Measurements from ENCODE around the gene FAM163A. TPM values are rescaled to one million over a fixed set of nuclear protein-coding genes. Genes with fewer than 3 reads are reported as not detected.

FAM163A gene
- total RNA-seq, 3 donors from 2014 or later (not counting 1 experiment from before 2014, with no cell fraction given) = not detected

- Mint-ChIP-seq H3K4me1 (peaks cover 16 to 21% of the 10 kb centered on the region in 2 donors), H3K9me3 (no peaks in the 10 kb centered on the region), H3K4me3 (peak overlapping the region; percentile 93), H3K27ac (peak overlapping the region; percentile 56 to 64), H3K27me3 (ENCODE audit: low read depth in 2 of 2) (peaks cover 22 to 33% of the 10 kb centered on the region in 2 donors), H3K36me3 (no peaks in the 10 kb centered on the region)
- ATAC-seq (peak; percentile 53 to 56 (median 54)), DNase-seq (no peak)
- 5% methylated on average over 16 of the region's 16 CpGs for WGBS (ENCODE audit: insufficient coverage)
- Histone ChIP-seq H3K9me3 (ENCODE audit: control insufficient read depth, insufficient read depth, low read length) (no peaks in the 10 kb centered on the region), H3K36me3 (ENCODE audit: control insufficient read depth, insufficient read depth, low read length) (no peaks in the 10 kb centered on the region), H3K4me1 (ENCODE audit: control insufficient read depth, insufficient read depth, low read length) (peaks cover 23% of the 10 kb centered on the region), H3K27ac (ENCODE audit: low read length) (no peak overlapping the region), H3K4me3 (ENCODE audit: low read length) (peak overlapping the region; percentile 47), H3K27me3 (ENCODE audit: control insufficient read depth, insufficient read depth, low read length) (peaks cover 4% of the 10 kb centered on the region)
- intact Hi-C loops (cut with micrococcal nuclease) = loop anchor here (1.0 kb wide), 1 partner anchor 108 kb away; no protein-coding TSS in a partner anchor
- no peak for TF ChIP-seq CTCF (IDR thresholded peaks at IDR 0.05)
These were observed 71.4 kb downstream of the FAM163A start for GRCh38 chr1:179814546-179814838.

DNA sequence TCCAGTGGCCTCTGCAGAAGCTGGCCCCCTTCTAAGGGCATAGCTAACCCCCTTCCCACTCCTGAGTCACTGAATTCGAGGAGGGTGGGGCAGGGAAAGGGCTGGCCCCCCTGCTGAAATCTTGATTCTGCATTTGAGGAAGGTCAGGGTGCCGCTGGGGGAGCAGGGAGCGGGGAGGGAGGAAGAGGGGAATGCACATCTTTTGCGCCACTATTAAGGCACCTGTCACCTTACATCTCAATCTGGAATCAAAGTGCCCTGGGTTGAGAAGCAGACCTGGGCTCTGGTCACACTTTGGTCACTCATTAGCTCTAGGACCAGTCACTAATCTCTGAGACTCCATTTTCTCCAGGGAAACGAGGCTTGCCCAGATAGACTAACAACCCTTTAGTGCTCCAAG lies 72.5 kb downstream of the FAM163A start:
- peak overlapping the region; percentile 93 for H3K4me3 Mint-ChIP-seq
- DNase-seq (no peak), ATAC-seq (no peak)
- peak overlapping the region in 1 of 2 donors; percentile 64 for H3K27ac Mint-ChIP-seq
- H3K27me3 Mint-ChIP-seq (ENCODE audit: low read depth in 2 of 2) = peaks cover 18 to 21% of the 10 kb centered on the region in 2 donors
- Histone ChIP-seq H3K36me3 (ENCODE audit: control insufficient read depth, insufficient read depth, low read length) (no peaks in the 10 kb centered on the region), H3K27me3 (ENCODE audit: control insufficient read depth, insufficient read depth, low read length) (peaks cover 4% of the 10 kb centered on the region), H3K27ac (ENCODE audit: low read length) (no peak overlapping the region), H3K9me3 (ENCODE audit: control insufficient read depth, insufficient read depth, low read length) (no peaks in the 10 kb centered on the region), H3K4me3 (ENCODE audit: low read length) (peak overlapping the region; percentile 47), H3K4me1 (ENCODE audit: control insufficient read depth, insufficient read depth, low read length) (peaks cover 20% of the 10 kb centered on the region)
- TF ChIP-seq CTCF (IDR thresholded peaks at IDR 0.05) = no peak
- H3K36me3 Mint-ChIP-seq = no peaks in the 10 kb centered on the region
- WGBS (ENCODE audit: insufficient coverage) = 55% methylated on average over 4 of the region's 5 CpGs
- H3K9me3 Mint-ChIP-seq = no peaks in the 10 kb centered on the region
- peaks cover 15 to 16% of the 10 kb centered on the region in 2 donors for H3K4me1 Mint-ChIP-seq
- intact Hi-C loops (cut with micrococcal nuclease) = no loop called here

DNA sequence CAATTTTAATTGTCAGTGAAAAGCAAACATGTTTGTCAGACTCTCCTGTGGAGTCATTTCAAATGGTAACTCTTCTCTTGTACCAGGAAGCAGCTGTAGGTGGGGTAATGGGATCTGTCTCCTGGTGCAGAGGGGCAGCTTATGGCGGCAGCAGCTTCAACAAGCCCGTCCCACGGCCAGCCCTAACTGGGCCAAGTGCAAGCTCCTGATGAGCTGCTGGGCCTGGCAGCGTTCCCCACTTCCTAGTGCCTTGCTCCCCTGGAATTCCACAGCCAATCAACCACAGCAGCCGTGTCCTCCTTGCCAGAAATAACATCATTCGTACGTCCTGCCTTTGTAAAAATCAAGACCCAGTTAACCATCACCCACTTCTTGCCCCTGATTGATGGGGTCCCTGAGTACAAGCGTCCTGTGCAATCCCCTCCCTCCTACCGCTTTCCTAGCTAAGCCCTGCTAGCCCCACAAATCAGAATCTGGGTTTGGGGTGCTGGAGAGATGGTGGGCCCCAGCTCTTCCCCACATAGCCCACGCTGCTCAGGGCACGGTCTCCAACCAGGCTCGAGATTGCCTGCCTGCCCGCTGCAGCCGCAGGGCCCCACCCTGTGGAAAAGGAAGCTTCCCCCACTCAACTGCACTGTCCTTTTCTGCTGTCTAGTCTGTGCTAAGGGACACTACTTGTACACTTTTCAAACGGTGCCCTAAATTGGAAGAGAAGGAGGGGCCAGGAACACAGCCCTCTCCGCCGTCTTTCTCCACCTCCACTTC lies 73.3 kb downstream of the FAM163A start:
- WGBS (ENCODE audit: insufficient coverage) = 89% methylated on average over 12 of the region's 17 CpGs
- Histone ChIP-seq H3K9me3 (ENCODE audit: control insufficient read depth, insufficient read depth, low read length) (no peaks in the 10 kb centered on the region), H3K36me3 (ENCODE audit: control insufficient read depth, insufficient read depth, low read length) (no peaks in the 10 kb centered on the region), H3K27ac (ENCODE audit: low read length) (no peak overlapping the region), H3K27me3 (ENCODE audit: control insufficient read depth, insufficient read depth, low read length) (peaks cover 4% of the 10 kb centered on the region), H3K4me3 (ENCODE audit: low read length) (no peak overlapping the region), H3K4me1 (ENCODE audit: control insufficient read depth, insufficient read depth, low read length) (peaks cover 20% of the 10 kb centered on the region)
- no peak for ATAC-seq
- Mint-ChIP-seq H3K27me3 (ENCODE audit: low read depth in 2 of 2) (peaks cover 18 to 19% of the 10 kb centered on the region in 2 donors), H3K36me3 (no peaks in the 10 kb centered on the region), H3K27ac (no peak overlapping the region), H3K9me3 (no peaks in the 10 kb centered on the region), H3K4me3 (no peak overlapping the region), H3K4me1 (peaks cover 15 to 16% of the 10 kb centered on the region in 2 donors)
- DNase-seq = no peak
- no peak for TF ChIP-seq CTCF (IDR thresholded peaks at IDR 0.05)
- intact Hi-C loops (cut with micrococcal nuclease) = no loop called here

- intact Hi-C loops (cut with micrococcal nuclease) = no loop called here
- Mint-ChIP-seq H3K9me3 (no peaks in the 10 kb centered on the region), H3K27ac (no peak overlapping the region), H3K36me3 (no peaks in the 10 kb centered on the region), H3K4me1 (peaks cover 15 to 16% of the 10 kb centered on the region in 2 donors), H3K27me3 (ENCODE audit: low read depth in 2 of 2) (peaks cover 18 to 19% of the 10 kb centered on the region in 2 donors), H3K4me3 (no peak overlapping the region)
- 97% methylated on average over 6 of the region's 8 CpGs for WGBS (ENCODE audit: insufficient coverage)
- no peak overlapping the region for H3K4me3 ChIP-seq (ENCODE audit: low read length)
- no peaks in the 10 kb centered on the region for H3K9me3 ChIP-seq (ENCODE audit: control insufficient read depth, insufficient read depth, low read length)
- TF ChIP-seq CTCF (IDR thresholded peaks at IDR 0.05) = no peak
- ATAC-seq = no peak
- no peaks in the 10 kb centered on the region for H3K36me3 ChIP-seq (ENCODE audit: control insufficient read depth, insufficient read depth, low read length)
- H3K4me1 ChIP-seq (ENCODE audit: control insufficient read depth, insufficient read depth, low read length) = peaks cover 20% of the 10 kb centered on the region
- no peak overlapping the region for H3K27ac ChIP-seq (ENCODE audit: low read length)
- peaks cover 4% of the 10 kb centered on the region for H3K27me3 ChIP-seq (ENCODE audit: control insufficient read depth, insufficient read depth, low read length)
- DNase-seq = no peak
These were observed 74.0 kb downstream of the FAM163A start for GRCh38 chr1:179817056-179817455.
